ENCODE results near the gene SLC43A3.

SLC43A3 gene

GRCh38 chr11:57394203-57394965 lies 32.5 kb downstream of the SLC43A3 start:
- H3K27ac Mint-ChIP-seq = no peak overlapping the region
- no peaks in the 10 kb centered on the region for H3K9me3 Mint-ChIP-seq (ENCODE audit: low read depth)
- H3K36me3 Mint-ChIP-seq = peaks cover 2% of the 10 kb centered on the region
- H3K27me3 Mint-ChIP-seq = no peaks in the 10 kb centered on the region
- no peak overlapping the region for H3K4me3 Mint-ChIP-seq
- no peaks in the 10 kb centered on the region for H3K4me1 Mint-ChIP-seq (ENCODE audit: low read depth)

DNA sequence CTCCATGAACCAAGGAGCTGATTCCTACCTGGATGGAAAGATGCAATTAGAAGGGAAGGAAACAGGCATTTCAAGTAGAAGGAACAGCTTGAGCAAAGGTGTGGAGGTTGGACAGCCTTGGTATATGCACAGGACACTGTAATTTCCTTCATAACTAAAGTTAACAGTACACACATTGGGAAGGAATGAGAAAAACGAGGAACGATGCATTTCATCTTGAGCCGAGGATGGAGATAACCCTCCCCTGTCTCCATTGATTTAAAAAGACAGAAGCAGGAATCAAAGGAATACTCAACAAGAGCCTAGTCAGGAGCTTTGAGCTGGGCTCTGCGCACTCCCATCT lies 34.2 kb downstream of the SLC43A3 start:
- Mint-ChIP-seq H3K4me3 (no peak overlapping the region), H3K27me3 (no peaks in the 10 kb centered on the region), H3K27ac (no peak overlapping the region), H3K9me3 (ENCODE audit: low read depth) (no peaks in the 10 kb centered on the region), H3K4me1 (ENCODE audit: low read depth) (no peaks in the 10 kb centered on the region), H3K36me3 (peaks cover 2% of the 10 kb centered on the region)

GRCh38 chr11:57392066-57392762 lies 34.7 kb downstream of the SLC43A3 start:
- Mint-ChIP-seq H3K36me3 (peaks cover 2% of the 10 kb centered on the region), H3K27me3 (no peaks in the 10 kb centered on the region), H3K27ac (no peak overlapping the region), H3K4me3 (no peak overlapping the region), H3K4me1 (ENCODE audit: low read depth) (no peaks in the 10 kb centered on the region), H3K9me3 (ENCODE audit: low read depth) (no peaks in the 10 kb centered on the region)

DNA sequence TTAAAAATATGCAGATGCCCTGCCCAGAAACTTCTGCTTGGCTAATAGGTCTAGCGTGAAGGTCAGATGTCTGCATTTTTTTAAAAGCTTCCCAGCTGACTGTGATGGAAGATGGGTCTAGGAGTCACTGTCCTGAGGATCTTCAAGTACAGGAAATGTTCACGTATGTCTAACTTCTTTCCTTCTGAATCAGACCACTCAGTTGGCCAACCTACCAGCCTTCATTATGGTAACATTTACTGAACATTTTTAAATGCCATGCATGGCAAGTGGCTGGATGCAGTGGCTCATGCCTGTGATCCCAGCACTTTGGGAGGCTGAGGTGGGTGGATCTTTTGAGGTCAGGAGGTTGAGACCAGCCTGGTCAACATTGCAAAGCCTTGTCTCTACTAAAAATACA lies 35.4 kb downstream of the SLC43A3 start:
- Mint-ChIP-seq H3K4me1 (ENCODE audit: low read depth) (no peaks in the 10 kb centered on the region), H3K9me3 (ENCODE audit: low read depth) (no peaks in the 10 kb centered on the region), H3K4me3 (no peak overlapping the region), H3K36me3 (peaks cover 3% of the 10 kb centered on the region), H3K27ac (no peak overlapping the region), H3K27me3 (no peaks in the 10 kb centered on the region)

- Mint-ChIP-seq H3K27me3 (no peaks in the 10 kb centered on the region), H3K27ac (no peak overlapping the region), H3K36me3 (peaks cover 5% of the 10 kb centered on the region), H3K9me3 (ENCODE audit: low read depth) (no peaks in the 10 kb centered on the region), H3K4me1 (ENCODE audit: low read depth) (no peaks in the 10 kb centered on the region), H3K4me3 (no peak overlapping the region)
These were observed 35.8 kb downstream of the SLC43A3 start for GRCh38 chr11:57391111-57391510.

GRCh38 chr11:57390535-57390934 lies 36.4 kb downstream of the SLC43A3 start, which contains the start of gene PRG2:
PRG2 (minus strand) TSS chr11:57390650; CDS start chr11:57389944, 706 bp downstream.
- Mint-ChIP-seq H3K27me3 (no peaks in the 10 kb centered on the region), H3K4me3 (no peak within 1 kb of the TSS), H3K4me1 (ENCODE audit: low read depth) (no peaks in the 10 kb centered on the region), H3K27ac (no peak within 1 kb of the TSS), H3K36me3 (peaks cover 5% of the 10 kb centered on the region), H3K9me3 (ENCODE audit: low read depth) (no peaks in the 10 kb centered on the region)

GRCh38 chr11:57387289-57388030 lies 39.5 kb downstream of the SLC43A3 start:
- no peaks in the 10 kb centered on the region for H3K9me3 Mint-ChIP-seq (ENCODE audit: low read depth)
- no peaks in the 10 kb centered on the region for H3K27me3 Mint-ChIP-seq
- H3K4me1 Mint-ChIP-seq (ENCODE audit: low read depth) = no peaks in the 10 kb centered on the region
- peaks cover 5% of the 10 kb centered on the region for H3K36me3 Mint-ChIP-seq
- no peak overlapping the region for H3K27ac Mint-ChIP-seq
- H3K4me3 Mint-ChIP-seq = no peak overlapping the region

- Mint-ChIP-seq H3K4me1 (ENCODE audit: low read depth) (no peaks in the 10 kb centered on the region), H3K27ac (no peak overlapping the region), H3K4me3 (no peak overlapping the region), H3K36me3 (peaks cover 3% of the 10 kb centered on the region), H3K27me3 (no peaks in the 10 kb centered on the region), H3K9me3 (ENCODE audit: low read depth) (no peaks in the 10 kb centered on the region)
These were observed 40.6 kb downstream of the SLC43A3 start for GRCh38 chr11:57386178-57386940.

DNA sequence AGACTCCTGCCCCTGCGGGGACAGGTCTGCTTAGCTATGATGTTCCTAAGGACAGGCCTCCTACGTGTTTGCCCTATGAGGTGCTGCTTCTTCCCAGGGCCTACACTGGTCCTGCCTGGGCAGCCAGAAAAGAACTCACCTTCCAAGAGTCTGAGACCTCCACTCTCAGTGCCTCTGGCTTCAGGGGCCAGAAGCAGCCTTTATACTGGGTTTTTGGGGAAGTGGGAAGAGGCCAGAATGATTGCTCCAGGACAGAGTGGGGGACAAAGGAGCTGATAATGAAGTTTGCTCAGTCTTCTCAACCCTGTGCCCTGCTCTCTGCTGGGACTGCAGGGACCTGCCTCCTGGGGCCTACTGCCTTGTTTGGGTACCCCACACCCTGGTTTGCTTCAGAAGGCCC lies 45.9 kb downstream of the SLC43A3 start, which contains the start of gene PRG3:
Gene PRG3, minus strand, starts transcription at position 176 of the 400 bp plus-strand sequence. CDS start 442 bp downstream, outside the sequence.
- H3K9me3 Mint-ChIP-seq (ENCODE audit: low read depth) = no peaks in the 10 kb centered on the region
- H3K4me1 Mint-ChIP-seq (ENCODE audit: low read depth) = no peaks in the 10 kb centered on the region
- no peaks in the 10 kb centered on the region for H3K36me3 Mint-ChIP-seq
- H3K27ac Mint-ChIP-seq = no peak within 1 kb of the TSS
- H3K27me3 Mint-ChIP-seq = peaks cover 6% of the 10 kb centered on the region
- no peak within 1 kb of the TSS for H3K4me3 Mint-ChIP-seq

- Mint-ChIP-seq H3K4me1 (ENCODE audit: low read depth) (no peaks in the 10 kb centered on the region), H3K36me3 (no peaks in the 10 kb centered on the region), H3K4me3 (no peak overlapping the region), H3K27ac (no peak overlapping the region), H3K27me3 (peaks cover 6% of the 10 kb centered on the region), H3K9me3 (ENCODE audit: low read depth) (no peaks in the 10 kb centered on the region)
These were observed 47.2 kb downstream of the SLC43A3 start for GRCh38 chr11:57379732-57380131.

GRCh38 chr11:57378186-57378585 lies 48.7 kb downstream of the SLC43A3 start:
- Mint-ChIP-seq H3K27me3 (peaks cover 6% of the 10 kb centered on the region), H3K4me1 (ENCODE audit: low read depth) (no peaks in the 10 kb centered on the region), H3K36me3 (no peaks in the 10 kb centered on the region), H3K27ac (no peak overlapping the region), H3K4me3 (no peak overlapping the region), H3K9me3 (ENCODE audit: low read depth) (no peaks in the 10 kb centered on the region)

GRCh38 chr11:57377107-57377506 lies 49.8 kb downstream of the SLC43A3 start:
- no peak overlapping the region for H3K27ac Mint-ChIP-seq
- H3K4me1 Mint-ChIP-seq (ENCODE audit: low read depth) = no peaks in the 10 kb centered on the region
- no peak overlapping the region for H3K4me3 Mint-ChIP-seq
- no peaks in the 10 kb centered on the region for H3K36me3 Mint-ChIP-seq
- H3K27me3 Mint-ChIP-seq = peaks cover 6% of the 10 kb centered on the region
- H3K9me3 Mint-ChIP-seq (ENCODE audit: low read depth) = no peaks in the 10 kb centered on the region

- H3K27ac Mint-ChIP-seq = no peak overlapping the region
- H3K4me1 Mint-ChIP-seq (ENCODE audit: low read depth) = no peaks in the 10 kb centered on the region
- H3K36me3 Mint-ChIP-seq = no peaks in the 10 kb centered on the region
- no peaks in the 10 kb centered on the region for H3K9me3 Mint-ChIP-seq (ENCODE audit: low read depth)
- H3K4me3 Mint-ChIP-seq = no peak overlapping the region
- peaks cover 6% of the 10 kb centered on the region for H3K27me3 Mint-ChIP-seq
These were observed 50.5 kb downstream of the SLC43A3 start for GRCh38 chr11:57376095-57377090.

DNA sequence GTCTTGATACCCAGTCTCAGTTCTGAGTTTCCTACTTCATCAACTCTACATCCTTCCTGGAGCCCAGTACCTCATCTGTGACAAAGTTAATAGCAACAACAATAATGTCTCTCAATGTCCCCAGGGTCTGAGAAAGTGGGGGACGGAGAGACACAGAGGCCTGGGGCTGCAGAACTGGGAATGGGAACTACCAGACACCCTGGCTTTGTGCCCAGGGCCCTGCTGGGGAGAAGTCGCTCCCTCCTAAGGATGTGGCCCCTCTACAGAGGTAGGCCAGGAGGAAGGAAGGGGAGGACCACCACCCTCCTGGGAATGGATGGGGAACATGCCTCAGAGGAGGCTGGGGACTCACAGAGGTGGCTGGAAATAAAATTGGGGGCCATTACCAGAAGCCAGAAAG lies 51.4 kb downstream of the SLC43A3 start:
- Mint-ChIP-seq H3K27ac (no peak overlapping the region), H3K4me1 (ENCODE audit: low read depth) (no peaks in the 10 kb centered on the region), H3K27me3 (peaks cover 6% of the 10 kb centered on the region), H3K4me3 (no peak overlapping the region), H3K9me3 (ENCODE audit: low read depth) (no peaks in the 10 kb centered on the region), H3K36me3 (no peaks in the 10 kb centered on the region)

All from activated naive CD8-positive, alpha-beta T cell (primary cell).